HEK293 (cell line): ENCODE data around the gene EFCAB8.
A peak's percentile ranks its signal among the peaks of the same experiment; 100 is the strongest.

Experiments
- CTCF ChIA-PET: fragments of 350-600 bp; formaldehyde crosslinking; extraction: SDS; loops from one replicate; lab custom pipeline; 2021; ENCODE audit warnings: antibody characterized with exemption; lab: Yijun Ruan, JAX
- POLR2A ChIA-PET: fragments of 300-600 bp; formaldehyde crosslinking; extraction: SDS; loops from one replicate; lab custom pipeline; 2020; ENCODE audit warnings: antibody characterized with exemption, inconsistent platforms; lab: Yijun Ruan, JAX
- H3K27ac ChIP-seq: fragments of 200-500 bp; sonication (Bioruptor generic); 2 replicates; pipeline ENCODE4 v1.5.1; 2014; ENCODE audit warnings: low read depth, low read length, control low read depth, inconsistent platforms; ENCODE audit errors: extremely low read depth
- H3K36me3 ChIP-seq, 2 experiments: fragments of 200-500 bp in 1 of 2; sonication (Bioruptor generic) in 1 of 2; 1 replicate in 1 of 2; 2 replicates in 1 of 2; pipeline ENCODE4 v1.5.1; 2014 to 2017; ENCODE audit warnings: inconsistent platforms in 2 of 2, low read length in 2 of 2; ENCODE audit not compliant: control insufficient read depth in 2 of 2, insufficient read depth in 1 of 2
- H3K4me1 ChIP-seq: fragments of 200-500 bp; sonication (Bioruptor generic); 2 replicates; pipeline ENCODE4 v1.5.1; 2014; ENCODE audit warnings: mild to moderate bottlenecking, low read length, inconsistent platforms; ENCODE audit not compliant: control insufficient read depth, insufficient read depth
- H3K4me3 ChIP-seq: 2 replicates; pipeline ENCODE4 v1.5.1; 2011; ENCODE audit warnings: low read depth, mild to moderate bottlenecking, control low read depth, low read length, moderate library complexity
- H3K9me3 ChIP-seq: fragments of 200-500 bp; sonication (Bioruptor generic); 2 replicates; pipeline ENCODE4 v1.5.1; 2014; ENCODE audit warnings: low read depth, low read length, inconsistent platforms; ENCODE audit not compliant: control insufficient read depth, insufficient read depth
- GFI1B ChIP-seq: fragments of 450-650 bp; formaldehyde crosslinking; IDR thresholded peaks from 2 replicates; pipeline ENCODE4 v1.5.1; 2016; ENCODE audit warnings: missing biosample characterization, missing genetic modification characterization
- HOXD13 ChIP-seq: sonication (generic); formaldehyde crosslinking; IDR thresholded peaks from 2 replicates; pipeline ENCODE4 v1.8.0; 2022; ENCODE audit warnings: missing genetic modification reagents, borderline replicate concordance
- KLF9 ChIP-seq: fragments of 450-650 bp; formaldehyde crosslinking; IDR thresholded peaks from 2 replicates; pipeline ENCODE4 v1.5.1; 2016; ENCODE audit warnings: missing biosample characterization, missing genetic modification characterization, low read depth
- PRDM1 ChIP-seq: fragments of 450-650 bp; formaldehyde crosslinking; IDR thresholded peaks from 2 replicates; pipeline ENCODE4; 2016; ENCODE audit warnings: missing biosample characterization, missing genetic modification characterization
- ZNF133 ChIP-seq: fragments of 450-650 bp; formaldehyde crosslinking; IDR thresholded peaks from 2 replicates; pipeline ENCODE4 v1.5.1; 2016; ENCODE audit warnings: missing biosample characterization, missing genetic modification characterization
- ZNF23 ChIP-seq: fragments of 450-650 bp; formaldehyde crosslinking; IDR thresholded peaks from 2 replicates; pipeline ENCODE4 v1.5.1; 2016; ENCODE audit warnings: missing biosample characterization, missing genetic modification characterization, borderline replicate concordance
- ZNF311 ChIP-seq: fragments of 450-650 bp; formaldehyde crosslinking; IDR thresholded peaks from 2 replicates; pipeline ENCODE4 v1.5.1; 2017; ENCODE audit warnings: missing biosample characterization, missing genetic modification characterization, borderline replicate concordance
- ZNF341 ChIP-seq: fragments of 450-650 bp; formaldehyde crosslinking; IDR thresholded peaks from 2 replicates; pipeline ENCODE4; 2016; ENCODE audit warnings: low read depth, missing biosample characterization, missing genetic modification characterization
- ZNF510 ChIP-seq: fragments of 450-650 bp; formaldehyde crosslinking; IDR thresholded peaks from 2 replicates; pipeline ENCODE4 v1.5.1; 2018; ENCODE audit warnings: mild to moderate bottlenecking, missing genetic modification characterization, missing biosample characterization; ENCODE audit not compliant: insufficient replicate concordance
- ZNF585B ChIP-seq: fragments of 450-650 bp; formaldehyde crosslinking; IDR thresholded peaks from 2 replicates; pipeline ENCODE4 v1.5.1; 2016; ENCODE audit warnings: missing biosample characterization, missing genetic modification characterization
- ZNF768 ChIP-seq: fragments of 450-650 bp; formaldehyde crosslinking; IDR thresholded peaks from 2 replicates; pipeline ENCODE4 v1.5.1; 2018; ENCODE audit warnings: missing biosample characterization, mild to moderate bottlenecking, missing genetic modification characterization
- TF ChIP-seq, protein P1 (sequence below): fragments of 450-650 bp; formaldehyde crosslinking; IDR thresholded peaks from 2 replicates; pipeline ENCODE4 v1.5.1; 2016; ENCODE audit warnings: missing biosample characterization, missing genetic modification characterization, borderline replicate concordance
- TF ChIP-seq, protein P2 (sequence below): fragments of 450-650 bp; formaldehyde crosslinking; IDR thresholded peaks from 2 replicates; pipeline ENCODE4 v1.5.1; 2016; ENCODE audit warnings: missing biosample characterization, missing genetic modification characterization
- TF ChIP-seq, protein P3 (sequence below): fragments of 450-650 bp; formaldehyde crosslinking; conservative IDR thresholded peaks from 2 replicates; pipeline ENCODE4 v1.5.1; 2016; ENCODE audit warnings: low read depth, missing biosample characterization, missing genetic modification characterization

EFCAB8 gene

DNA sequence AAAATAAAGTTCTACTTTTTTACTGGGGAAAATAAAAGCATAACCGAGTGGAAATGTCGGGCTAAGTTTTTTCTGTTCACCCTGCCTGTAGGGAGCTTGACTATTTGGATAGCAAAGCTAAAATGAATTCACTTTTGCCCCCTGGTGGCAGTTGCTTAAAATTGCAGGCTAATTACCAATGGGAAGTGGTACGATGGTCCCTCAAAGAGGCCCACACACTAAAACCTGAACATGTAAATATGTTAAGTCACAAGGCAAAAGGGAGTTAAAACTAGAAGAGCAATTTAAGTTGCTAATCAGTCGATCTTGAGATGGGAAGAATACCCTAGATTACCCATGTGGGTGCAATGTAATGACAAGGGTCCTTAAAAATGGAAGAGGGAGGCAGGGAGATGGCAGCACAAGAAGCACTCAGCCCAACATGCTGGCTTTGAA lies 146.4 kb downstream of the EFCAB8 start:
- ChIA-PET CTCF (interaction anchor here (0.6 to 1.5 kb wide), 3 partner anchors 18 to 181 kb away, joined by 3 to 5 read pairs (median 4); no protein-coding TSS in a partner anchor), POLR2A (no interaction called here)
- no peak overlapping the region for H3K4me3 ChIP-seq
- no peaks in the 10 kb centered on the region for H3K36me3 ChIP-seq
- no peaks in the 10 kb centered on the region for H3K9me3 ChIP-seq
- H3K4me1 ChIP-seq = no peaks in the 10 kb centered on the region
- TF ChIP-seq PRDM1 (no peak), ZNF585B (tag by site-specific recombination) (no peak), ZNF341 (tag by site-specific recombination) (no peak), ZNF510 (tag by site-specific recombination) (no peak), ZNF311 (no peak), KLF9 (tag by site-specific recombination) (no peak), ZNF768 (tag by site-specific recombination) (no peak), ZNF133 (no peak), GFI1B (tag by site-specific recombination) (no peak)
- TF ChIP-seq, protein P1, sequence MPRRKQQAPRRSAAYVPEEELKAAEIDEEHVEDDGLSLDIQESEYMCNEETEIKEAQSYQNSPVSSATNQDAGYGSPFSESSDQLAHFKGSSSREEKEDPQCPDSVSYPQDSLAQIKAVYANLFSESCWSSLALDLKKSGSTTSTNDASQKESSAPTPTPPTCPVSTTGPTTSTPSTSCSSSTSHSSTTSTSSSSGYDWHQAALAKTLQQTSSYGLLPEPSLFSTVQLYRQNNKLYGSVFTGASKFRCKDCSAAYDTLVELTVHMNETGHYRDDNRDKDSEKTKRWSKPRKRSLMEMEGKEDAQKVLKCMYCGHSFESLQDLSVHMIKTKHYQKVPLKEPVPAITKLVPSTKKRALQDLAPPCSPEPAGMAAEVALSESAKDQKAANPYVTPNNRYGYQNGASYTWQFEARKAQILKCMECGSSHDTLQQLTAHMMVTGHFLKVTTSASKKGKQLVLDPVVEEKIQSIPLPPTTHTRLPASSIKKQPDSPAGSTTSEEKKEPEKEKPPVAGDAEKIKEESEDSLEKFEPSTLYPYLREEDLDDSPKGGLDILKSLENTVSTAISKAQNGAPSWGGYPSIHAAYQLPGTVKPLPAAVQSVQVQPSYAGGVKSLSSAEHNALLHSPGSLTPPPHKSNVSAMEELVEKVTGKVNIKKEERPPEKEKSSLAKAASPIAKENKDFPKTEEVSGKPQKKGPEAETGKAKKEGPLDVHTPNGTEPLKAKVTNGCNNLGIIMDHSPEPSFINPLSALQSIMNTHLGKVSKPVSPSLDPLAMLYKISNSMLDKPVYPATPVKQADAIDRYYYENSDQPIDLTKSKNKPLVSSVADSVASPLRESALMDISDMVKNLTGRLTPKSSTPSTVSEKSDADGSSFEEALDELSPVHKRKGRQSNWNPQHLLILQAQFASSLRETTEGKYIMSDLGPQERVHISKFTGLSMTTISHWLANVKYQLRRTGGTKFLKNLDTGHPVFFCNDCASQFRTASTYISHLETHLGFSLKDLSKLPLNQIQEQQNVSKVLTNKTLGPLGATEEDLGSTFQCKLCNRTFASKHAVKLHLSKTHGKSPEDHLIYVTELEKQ (tag by site-specific recombination) = no peak
- TF ChIP-seq, protein P2, sequence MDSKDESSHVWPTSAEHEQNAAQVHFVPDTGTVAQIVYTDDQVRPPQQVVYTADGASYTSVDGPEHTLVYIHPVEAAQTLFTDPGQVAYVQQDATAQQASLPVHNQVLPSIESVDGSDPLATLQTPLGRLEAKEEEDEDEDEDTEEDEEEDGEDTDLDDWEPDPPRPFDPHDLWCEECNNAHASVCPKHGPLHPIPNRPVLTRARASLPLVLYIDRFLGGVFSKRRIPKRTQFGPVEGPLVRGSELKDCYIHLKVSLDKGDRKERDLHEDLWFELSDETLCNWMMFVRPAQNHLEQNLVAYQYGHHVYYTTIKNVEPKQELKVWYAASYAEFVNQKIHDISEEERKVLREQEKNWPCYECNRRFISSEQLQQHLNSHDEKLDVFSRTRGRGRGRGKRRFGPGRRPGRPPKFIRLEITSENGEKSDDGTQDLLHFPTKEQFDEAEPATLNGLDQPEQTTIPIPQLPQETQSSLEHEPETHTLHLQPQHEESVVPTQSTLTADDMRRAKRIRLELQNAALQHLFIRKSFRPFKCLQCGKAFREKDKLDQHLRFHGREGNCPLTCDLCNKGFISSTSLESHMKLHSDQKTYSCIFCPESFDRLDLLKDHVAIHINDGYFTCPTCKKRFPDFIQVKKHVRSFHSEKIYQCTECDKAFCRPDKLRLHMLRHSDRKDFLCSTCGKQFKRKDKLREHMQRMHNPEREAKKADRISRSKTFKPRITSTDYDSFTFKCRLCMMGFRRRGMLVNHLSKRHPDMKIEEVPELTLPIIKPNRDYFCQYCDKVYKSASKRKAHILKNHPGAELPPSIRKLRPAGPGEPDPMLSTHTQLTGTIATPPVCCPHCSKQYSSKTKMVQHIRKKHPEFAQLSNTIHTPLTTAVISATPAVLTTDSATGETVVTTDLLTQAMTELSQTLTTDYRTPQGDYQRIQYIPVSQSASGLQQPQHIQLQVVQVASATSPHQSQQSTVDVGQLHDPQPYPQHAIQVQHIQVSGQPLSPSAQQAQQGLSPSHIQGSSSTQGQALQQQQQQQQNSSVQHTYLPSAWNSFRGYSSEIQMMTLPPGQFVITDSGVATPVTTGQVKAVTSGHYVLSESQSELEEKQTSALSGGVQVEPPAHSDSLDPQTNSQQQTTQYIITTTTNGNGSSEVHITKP (tag by site-specific recombination) = no peak
- TF ChIP-seq, protein P3, sequence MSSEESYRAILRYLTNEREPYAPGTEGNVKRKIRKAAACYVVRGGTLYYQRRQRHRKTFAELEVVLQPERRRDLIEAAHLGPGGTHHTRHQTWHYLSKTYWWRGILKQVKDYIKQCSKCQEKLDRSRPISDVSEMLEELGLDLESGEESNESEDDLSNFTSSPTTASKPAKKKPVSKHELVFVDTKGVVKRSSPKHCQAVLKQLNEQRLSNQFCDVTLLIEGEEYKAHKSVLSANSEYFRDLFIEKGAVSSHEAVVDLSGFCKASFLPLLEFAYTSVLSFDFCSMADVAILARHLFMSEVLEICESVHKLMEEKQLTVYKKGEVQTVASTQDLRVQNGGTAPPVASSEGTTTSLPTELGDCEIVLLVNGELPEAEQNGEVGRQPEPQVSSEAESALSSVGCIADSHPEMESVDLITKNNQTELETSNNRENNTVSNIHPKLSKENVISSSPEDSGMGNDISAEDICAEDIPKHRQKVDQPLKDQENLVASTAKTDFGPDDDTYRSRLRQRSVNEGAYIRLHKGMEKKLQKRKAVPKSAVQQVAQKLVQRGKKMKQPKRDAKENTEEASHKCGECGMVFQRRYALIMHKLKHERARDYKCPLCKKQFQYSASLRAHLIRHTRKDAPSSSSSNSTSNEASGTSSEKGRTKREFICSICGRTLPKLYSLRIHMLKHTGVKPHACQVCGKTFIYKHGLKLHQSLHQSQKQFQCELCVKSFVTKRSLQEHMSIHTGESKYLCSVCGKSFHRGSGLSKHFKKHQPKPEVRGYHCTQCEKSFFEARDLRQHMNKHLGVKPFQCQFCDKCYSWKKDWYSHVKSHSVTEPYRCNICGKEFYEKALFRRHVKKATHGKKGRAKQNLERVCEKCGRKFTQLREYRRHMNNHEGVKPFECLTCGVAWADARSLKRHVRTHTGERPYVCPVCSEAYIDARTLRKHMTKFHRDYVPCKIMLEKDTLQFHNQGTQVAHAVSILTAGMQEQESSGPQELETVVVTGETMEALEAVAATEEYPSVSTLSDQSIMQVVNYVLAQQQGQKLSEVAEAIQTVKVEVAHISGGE (tag by site-specific recombination) = no peak
- H3K27ac ChIP-seq = no peak overlapping the region

DNA sequence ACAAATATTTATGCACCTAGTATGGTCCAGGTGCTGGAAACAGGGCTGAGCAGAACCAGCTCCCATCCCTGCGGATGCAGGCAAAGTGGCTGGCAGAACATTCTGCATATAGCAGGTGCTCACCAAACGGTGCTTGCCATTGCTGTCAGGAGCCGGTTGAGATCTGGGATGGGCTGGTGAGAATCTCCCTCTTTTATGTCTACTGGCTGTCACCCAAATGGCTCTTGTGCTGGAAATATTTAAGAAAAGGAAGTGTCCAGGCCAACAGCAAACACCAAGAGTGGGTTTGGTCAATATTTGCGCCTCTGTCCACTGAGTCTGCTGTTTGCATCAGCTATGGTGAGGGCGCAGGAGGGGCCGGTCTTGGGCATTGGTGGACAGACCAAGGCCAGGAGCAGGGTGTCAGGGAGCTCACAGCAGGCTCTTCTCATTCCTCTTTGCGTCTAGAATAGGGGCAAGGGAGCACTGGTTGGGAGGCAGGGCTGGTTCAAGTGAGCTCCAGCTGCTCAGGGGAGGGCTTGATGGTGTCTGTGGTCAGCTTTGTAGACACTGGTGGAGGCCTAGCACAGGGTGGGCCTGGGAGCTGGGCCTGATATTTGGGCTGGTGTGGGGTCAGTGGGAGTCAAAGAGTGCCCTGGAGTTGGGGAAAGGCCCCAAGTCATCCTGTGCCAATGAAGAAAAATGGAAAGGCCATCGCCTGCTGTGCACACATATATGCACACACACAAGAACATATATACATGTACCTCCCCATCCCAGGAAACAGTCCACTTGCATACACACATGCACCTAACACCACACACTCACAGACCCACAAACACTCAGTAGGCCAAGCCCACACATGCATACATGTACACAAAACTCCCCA lies 147.4 kb downstream of the EFCAB8 start:
- ChIA-PET POLR2A (no interaction called here), CTCF (interaction anchor here (0.5 to 1.5 kb wide), 4 partner anchors 11 to 255 kb away, joined by 3 to 5 read pairs (median 4); no protein-coding TSS in a partner anchor)
- TF ChIP-seq ZNF23 (tag by site-specific recombination) (no peak), HOXD13 (CRISPR knock-in tag) (peak; percentile 53; the same call in 1 of the 2 replicates)

More for the DNA sequence above, 147.4 kb downstream of the EFCAB8 start:
- H3K4me3 ChIP-seq = no peak overlapping the region
- H3K9me3 ChIP-seq = no peaks in the 10 kb centered on the region
- no peak overlapping the region for H3K27ac ChIP-seq
- no peaks in the 10 kb centered on the region for H3K36me3 ChIP-seq
- no peaks in the 10 kb centered on the region for H3K4me1 ChIP-seq
